HepG2 (cell line): Measurements from ENCODE around the gene ZNF839. TPM values are rescaled to one million over a fixed set of nuclear protein-coding genes. Genes with fewer than 3 reads are reported as not detected.

ENCODE experiments used
- FLYWCH1 ChIP-seq: sonication (generic); formaldehyde crosslinking; IDR thresholded peaks from 2 replicates; pipeline ENCODE4 v1.8.1; 2023; ENCODE audit warnings: mild to moderate bottlenecking, missing genetic modification reagents
- HMGA1 ChIP-seq: sonication (generic); formaldehyde crosslinking; conservative IDR thresholded peaks from 2 replicates; pipeline ENCODE4 v1.4.0; 2020; ENCODE audit warnings: missing genetic modification reagents
- HNRNPH1 ChIP-seq: fragments of 200-400 bp; formaldehyde crosslinking; optimal IDR thresholded peaks from 2 replicates; pipeline ENCODE3; 2017; ENCODE audit warnings: mild to moderate bottlenecking, low read depth, low read length
- IRX3 ChIP-seq: sonication (generic); formaldehyde crosslinking; IDR thresholded peaks from 2 replicates; pipeline ENCODE4 v1.8.1; 2023; ENCODE audit warnings: mild to moderate bottlenecking, low read depth, missing genetic modification reagents, borderline replicate concordance
- NFKB2 ChIP-seq: sonication (generic); formaldehyde crosslinking; IDR thresholded peaks from 2 replicates; pipeline ENCODE4 v1.4.0; 2020; ENCODE audit warnings: missing genetic modification reagents, borderline replicate concordance
- RFX1 ChIP-seq: fragments of 450-650 bp; IDR thresholded peaks from 2 replicates; pipeline ENCODE4 v1.6.1; 2017
- SP4 ChIP-seq: sonication (generic); formaldehyde crosslinking; IDR thresholded peaks from 2 replicates; pipeline ENCODE4 v1.8.1; 2023; ENCODE audit warnings: mild to moderate bottlenecking, missing genetic modification reagents
- TFE3 ChIP-seq: IDR thresholded peaks from 2 replicates; pipeline ENCODE4 v1.6.1; 2016
- ZNF484 ChIP-seq: sonication (generic); formaldehyde crosslinking; IDR thresholded peaks from 2 replicates; pipeline ENCODE4 v1.5.1; 2020; ENCODE audit warnings: mild to moderate bottlenecking, low read depth, missing genetic modification reagents, borderline replicate concordance
- ZNF605 ChIP-seq: sonication (generic); formaldehyde crosslinking; IDR thresholded peaks from 2 replicates; pipeline ENCODE4 v1.8.0; 2022; ENCODE audit warnings: mild to moderate bottlenecking, missing genetic modification reagents
- polyA plus RNA-seq, 8 experiments: library from polyadenylated mRNA; depleted of rRNA in 3 of 8; stranded (reverse) in 7 of 8; unstranded in 1 of 8; fragments of >200 nt; fragmentation: Illumina TruSeq in 4 of 8; extraction: Trizol in 4 of 8; gene quantifications; 2 replicates each; pipeline versions ENCODE4 v1.2.1 to v1.2.3, GENCODE V29; 2011 to 2016; ENCODE audit warnings: low read depth in 4 of 8, missing spikeins in 1 of 8, mixed read lengths in 1 of 8; ENCODE audit not compliant: insufficient read depth in 1 of 8
- total RNA-seq, 5 experiments: library from RNA; depleted of rRNA; stranded (reverse); fragments of >200 nt; fragmentation: Illumina TruSeq; extraction: Trizol; gene quantifications; 2 replicates each; pipeline ENCODE4 v1.2.3, GENCODE V29; 2016; ENCODE audit warnings: low read depth in 1 of 5
- TF ChIP-seq, protein P1 (sequence below): sonication (generic); formaldehyde crosslinking; IDR thresholded peaks from one replicate; pipeline ENCODE4 v1.5.1; 2020; ENCODE audit warnings: mild to moderate bottlenecking, missing genetic modification reagents; ENCODE audit errors: not compliant biosample characterization

Gene ZNF839
- total and polyA plus RNA-seq, 2 of the 13 experiments (the other 11 are each of a cell fraction or from before 2014, with no cell fraction given), result 11.1 to 12.8 TPM

DNA sequence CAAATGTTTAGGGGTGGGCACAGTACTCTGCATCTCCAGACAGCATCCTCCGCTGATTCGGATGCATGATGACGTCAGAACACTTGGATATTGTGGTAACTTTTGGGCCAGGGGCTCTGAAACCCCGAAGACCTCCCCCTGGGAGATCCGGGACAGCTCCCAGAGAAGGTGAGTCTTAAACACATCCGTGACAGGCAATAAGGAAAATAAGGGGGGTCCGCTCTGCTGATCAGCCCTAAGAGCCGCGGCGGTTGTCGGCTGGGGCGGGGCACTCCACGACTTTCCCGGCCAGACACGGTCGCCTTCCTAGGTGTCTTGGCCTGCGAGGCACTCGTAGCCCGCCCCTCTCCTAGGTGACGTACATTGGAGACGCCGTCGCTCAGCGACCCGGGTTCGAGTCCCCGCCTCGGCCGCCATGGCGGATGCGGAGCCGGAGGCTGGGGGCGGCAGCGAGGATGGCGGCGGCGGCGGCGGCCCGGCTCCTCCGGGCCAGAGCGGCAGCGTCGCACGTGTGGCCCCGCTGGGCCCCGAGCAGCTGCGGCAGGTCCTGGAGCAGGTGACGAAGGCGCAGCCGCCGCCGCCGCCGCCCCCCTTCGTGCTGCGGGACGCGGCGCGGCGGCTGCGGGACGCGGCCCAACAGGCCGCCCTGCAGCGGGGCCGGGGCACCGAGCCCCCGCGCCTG, at the start of gene ZNF839 (continued):
- TF ChIP-seq, protein P1, sequence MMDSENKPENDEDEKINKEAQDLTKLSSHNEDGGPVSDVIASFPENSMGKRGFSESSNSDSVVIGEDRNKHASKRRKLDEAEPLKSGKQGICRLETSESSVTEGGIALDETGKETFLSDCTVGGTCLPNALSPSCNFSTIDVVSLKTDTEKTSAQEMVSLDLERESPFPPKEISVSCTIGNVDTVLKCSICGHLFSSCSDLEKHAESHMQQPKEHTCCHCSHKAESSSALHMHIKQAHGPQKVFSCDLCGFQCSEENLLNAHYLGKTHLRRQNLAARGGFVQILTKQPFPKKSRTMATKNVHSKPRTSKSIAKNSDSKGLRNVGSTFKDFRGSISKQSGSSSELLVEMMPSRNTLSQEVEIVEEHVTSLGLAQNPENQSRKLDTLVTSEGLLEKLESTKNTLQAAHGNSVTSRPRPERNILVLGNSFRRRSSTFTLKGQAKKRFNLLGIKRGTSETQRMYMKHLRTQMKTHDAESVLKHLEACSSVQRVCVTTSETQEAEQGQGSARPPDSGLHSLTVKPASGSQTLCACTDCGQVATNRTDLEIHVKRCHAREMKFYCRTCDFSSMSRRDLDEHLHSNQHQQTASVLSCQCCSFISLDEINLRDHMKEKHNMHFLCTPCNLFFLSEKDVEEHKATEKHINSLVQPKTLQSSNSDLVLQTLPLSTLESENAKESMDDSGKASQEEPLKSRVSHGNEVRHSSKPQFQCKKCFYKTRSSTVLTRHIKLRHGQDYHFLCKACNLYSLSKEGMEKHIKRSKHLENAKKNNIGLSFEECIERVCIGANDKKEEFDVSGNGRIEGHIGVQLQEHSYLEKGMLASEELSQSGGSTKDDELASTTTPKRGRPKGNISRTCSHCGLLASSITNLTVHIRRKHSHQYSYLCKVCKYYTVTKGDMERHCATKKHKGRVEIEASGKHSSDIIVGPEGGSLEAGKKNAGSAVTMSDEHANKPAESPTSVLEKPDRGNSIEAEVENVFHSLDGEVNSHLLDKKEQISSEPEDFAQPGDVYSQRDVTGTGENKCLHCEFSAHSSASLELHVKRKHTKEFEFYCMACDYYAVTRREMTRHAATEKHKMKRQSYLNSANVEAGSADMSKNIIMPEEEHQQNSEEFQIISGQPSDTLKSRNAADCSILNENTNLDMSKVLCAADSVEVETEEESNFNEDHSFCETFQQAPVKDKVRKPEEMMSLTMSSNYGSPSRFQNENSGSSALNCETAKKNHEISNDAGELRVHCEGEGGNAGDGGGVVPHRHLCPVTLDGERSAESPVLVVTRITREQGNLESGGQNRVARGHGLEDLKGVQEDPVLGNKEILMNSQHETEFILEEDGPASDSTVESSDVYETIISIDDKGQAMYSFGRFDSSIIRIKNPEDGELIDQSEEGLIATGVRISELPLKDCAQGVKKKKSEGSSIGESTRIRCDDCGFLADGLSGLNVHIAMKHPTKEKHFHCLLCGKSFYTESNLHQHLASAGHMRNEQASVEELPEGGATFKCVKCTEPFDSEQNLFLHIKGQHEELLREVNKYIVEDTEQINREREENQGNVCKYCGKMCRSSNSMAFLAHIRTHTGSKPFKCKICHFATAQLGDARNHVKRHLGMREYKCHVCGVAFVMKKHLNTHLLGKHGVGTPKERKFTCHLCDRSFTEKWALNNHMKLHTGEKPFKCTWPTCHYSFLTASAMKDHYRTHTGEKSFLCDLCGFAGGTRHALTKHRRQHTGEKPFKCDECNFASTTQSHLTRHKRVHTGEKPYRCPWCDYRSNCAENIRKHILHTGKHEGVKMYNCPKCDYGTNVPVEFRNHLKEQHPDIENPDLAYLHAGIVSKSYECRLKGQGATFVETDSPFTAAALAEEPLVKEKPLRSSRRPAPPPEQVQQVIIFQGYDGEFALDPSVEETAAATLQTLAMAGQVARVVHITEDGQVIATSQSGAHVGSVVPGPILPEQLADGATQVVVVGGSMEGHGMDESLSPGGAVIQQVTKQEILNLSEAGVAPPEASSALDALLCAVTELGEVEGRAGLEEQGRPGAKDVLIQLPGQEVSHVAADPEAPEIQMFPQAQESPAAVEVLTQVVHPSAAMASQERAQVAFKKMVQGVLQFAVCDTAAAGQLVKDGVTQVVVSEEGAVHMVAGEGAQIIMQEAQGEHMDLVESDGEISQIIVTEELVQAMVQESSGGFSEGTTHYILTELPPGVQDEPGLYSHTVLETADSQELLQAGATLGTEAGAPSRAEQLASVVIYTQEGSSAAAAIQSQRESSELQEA, result no peak
- TF ChIP-seq HMGA1 (CRISPR knock-in tag) (no peak), NFKB2 (CRISPR knock-in tag) (no peak), ZNF605 (CRISPR knock-in tag) (no peak), IRX3 (CRISPR knock-in tag) (no peak), ZNF484 (CRISPR knock-in tag) (no peak), HNRNPH1 (no peak), TFE3 (no peak), SP4 (CRISPR knock-in tag) (peak; percentile 81), FLYWCH1 (no peak), RFX1 (no peak)
